GM19452 (cell line): ENCODE measurements around the gene MARCHF10.
"Not testable (repeated sequence)": the region's sequence is repeated elsewhere in the genome, so short reads cannot be mapped to it uniquely, and the experiment has no call there.

ENCODE experiments used
- ATAC-seq: cut with Tn5 transposase; IDR thresholded peaks from one replicate; pipeline ENCODE4 v1.9.1; 2021; ENCODE audit not compliant: unreplicated experiment

MARCHF10 gene

GRCh38 chr17:62702746-62703260, 105.3 kb downstream of the MARCHF10 start:
- ATAC-seq, result no peak

- ATAC-seq, result no peak
These were observed 106.4 kb downstream of the MARCHF10 start for GRCh38 chr17:62701706-62702085.

- no peak for ATAC-seq
These were observed 107.0 kb downstream of the MARCHF10 start for GRCh38 chr17:62700964-62701705.

GRCh38 chr17:62698459-62698858, 109.7 kb downstream of the MARCHF10 start:
- ATAC-seq, result not testable (repeated sequence)

GRCh38 chr17:62696726-62697490, 111.2 kb downstream of the MARCHF10 start:
- ATAC-seq, result no peak

- no peak for ATAC-seq
These were observed 111.9 kb downstream of the MARCHF10 start for GRCh38 chr17:62696256-62696655.

GRCh38 chr17:62695093-62695738, 112.9 kb downstream of the MARCHF10 start:
- ATAC-seq, result not testable (repeated sequence)

GRCh38 chr17:62693616-62694409, 114.3 kb downstream of the MARCHF10 start:
- no peak for ATAC-seq

GRCh38 chr17:62692721-62693431, 115.2 kb downstream of the MARCHF10 start:
- ATAC-seq, result no peak

GRCh38 chr17:62692159-62692651, 115.9 kb downstream of the MARCHF10 start:
- no peak for ATAC-seq

- ATAC-seq, result not testable (repeated sequence)
These were observed 116.6 kb downstream of the MARCHF10 start for GRCh38 chr17:62691589-62691915.

- ATAC-seq, result no peak
These were observed 117.8 kb downstream of the MARCHF10 start for GRCh38 chr17:62690168-62690897.

- ATAC-seq, result no peak
These were observed 118.5 kb downstream of the MARCHF10 start for GRCh38 chr17:62689441-62690167.

GRCh38 chr17:62688398-62689160, 119.5 kb downstream of the MARCHF10 start:
- no peak for ATAC-seq

GRCh38 chr17:62687997-62688396, 120.1 kb downstream of the MARCHF10 start:
- ATAC-seq, result no peak

- no peak for ATAC-seq
These were observed 123.9 kb downstream of the MARCHF10 start for GRCh38 chr17:62684179-62684578.

- no peak for ATAC-seq
These were observed 126.2 kb downstream of the MARCHF10 start for GRCh38 chr17:62681939-62682381.
